Mesenchymal stem cell (in vitro differentiated cells and primary cell): ENCODE results near the gene ATP12A.

Source experiments
- DNase-seq: peaks from one replicate; pipeline ENCODE4 v3.0.0-alpha.2; 2013
- H2AFZ ChIP-seq: one replicate; pipeline ENCODE4 v1.6.1; 2013; ENCODE audit warnings: low read depth, mild to moderate bottlenecking, control low read depth, inconsistent platforms, low read length, moderate library complexity
- H2AK5ac ChIP-seq: 2 replicates; pipeline ENCODE4 v1.6.1; 2013; ENCODE audit warnings: low read length, moderate library complexity, mild to moderate bottlenecking, inconsistent platforms; ENCODE audit not compliant: severe bottlenecking
- H2BK120ac ChIP-seq: one replicate; pipeline ENCODE4 v1.6.1; 2013; ENCODE audit warnings: low read depth, mild to moderate bottlenecking, inconsistent platforms, low read length, moderate library complexity
- H2BK12ac ChIP-seq, 2 experiments: one replicate each; pipeline ENCODE4 v1.6.1; 2013; ENCODE audit warnings: inconsistent platforms in 2 of 2, low read length in 2 of 2, mild to moderate bottlenecking in 2 of 2, moderate library complexity in 2 of 2, control low read depth in 1 of 2
- H2BK15ac ChIP-seq: one replicate; pipeline ENCODE4 v1.6.1; 2013; ENCODE audit warnings: mild to moderate bottlenecking, low read depth, inconsistent platforms; ENCODE audit not compliant: poor library complexity, severe bottlenecking
- H2BK5ac ChIP-seq: 2 replicates; pipeline ENCODE4 v1.6.1; 2013; ENCODE audit warnings: low read depth, mild to moderate bottlenecking, low read length, control low read depth, inconsistent platforms; ENCODE audit not compliant: poor library complexity, severe bottlenecking
- H3K14ac ChIP-seq, 2 experiments: one replicate each; pipeline ENCODE4 v1.6.1; 2013; ENCODE audit warnings: inconsistent platforms in 2 of 2, low read length in 2 of 2, control low read depth in 1 of 2, mild to moderate bottlenecking in 1 of 2, moderate library complexity in 1 of 2
- H3K18ac ChIP-seq, 2 experiments: one replicate each; pipeline ENCODE4 v1.6.1; 2013; ENCODE audit warnings: inconsistent platforms in 2 of 2, low read length in 2 of 2, control low read depth in 1 of 2, low read depth in 1 of 2, mild to moderate bottlenecking in 1 of 2
- H3K23ac ChIP-seq, 2 experiments: one replicate each; pipeline ENCODE4 v1.6.1; 2013; ENCODE audit warnings: inconsistent platforms in 2 of 2, low read length in 2 of 2, mild to moderate bottlenecking in 2 of 2, moderate library complexity in 2 of 2, control low read depth in 1 of 2
- H3K27ac ChIP-seq: 2 replicates; pipeline ENCODE4 v1.5.1; 2013; ENCODE audit warnings: mild to moderate bottlenecking, moderate library complexity, low read length, control low read depth, inconsistent platforms; ENCODE audit not compliant: poor library complexity, severe bottlenecking
- H3K27me3 ChIP-seq, 2 experiments: 2 replicates each; pipeline versions ENCODE4 v1.6.1 to v1.7.0; 2013; ENCODE audit warnings: low read length in 2 of 2, mild to moderate bottlenecking in 2 of 2, moderate library complexity in 2 of 2, control low read depth in 1 of 2, inconsistent platforms in 1 of 2; ENCODE audit not compliant: control insufficient read depth in 1 of 2, insufficient read depth in 1 of 2
- H3K36me3 ChIP-seq, 2 experiments: 2 replicates each; pipeline versions ENCODE4 v1.6.1 to v1.7.0; 2013; ENCODE audit warnings: low read length in 2 of 2, control low read depth in 1 of 2, inconsistent platforms in 1 of 2, low read depth in 1 of 2, mild to moderate bottlenecking in 1 of 2; ENCODE audit not compliant: insufficient read depth in 2 of 2, control insufficient read depth in 1 of 2
- H3K4ac ChIP-seq, 2 experiments: one replicate each; pipeline ENCODE4 v1.6.1; 2013; ENCODE audit warnings: inconsistent platforms in 2 of 2, low read length in 2 of 2, mild to moderate bottlenecking in 2 of 2, moderate library complexity in 2 of 2, control low read depth in 1 of 2, low read depth in 1 of 2
- H3K4me1 ChIP-seq: 2 replicates; pipeline ENCODE4 v1.6.1; 2013; ENCODE audit warnings: low read depth, low read length, control low read depth; ENCODE audit not compliant: control insufficient read depth, insufficient read depth
- H3K4me2 ChIP-seq: 2 replicates; pipeline ENCODE4 v1.6.1; 2013; ENCODE audit warnings: low read length, mild to moderate bottlenecking, inconsistent platforms; ENCODE audit not compliant: poor library complexity, severe bottlenecking
- H3K4me3 ChIP-seq, 2 experiments: 2 replicates each; pipeline versions ENCODE4 v1.5.1 to v1.7.0; 2013; ENCODE audit warnings: low read length in 2 of 2, mild to moderate bottlenecking in 2 of 2, control low read depth in 1 of 2, low read depth in 1 of 2; ENCODE audit not compliant: insufficient read depth in 1 of 2
- H3K79me1 ChIP-seq: replicated peaks from 2 replicates; pipeline ENCODE4 v1.6.1; 2013; ENCODE audit warnings: mild to moderate bottlenecking, control low read depth, low read length, inconsistent platforms; ENCODE audit not compliant: poor library complexity, severe bottlenecking
- H3K9ac ChIP-seq: 2 replicates; pipeline ENCODE4 v1.7.0; 2013; ENCODE audit warnings: mild to moderate bottlenecking, low read length, moderate library complexity
- H3K9me3 ChIP-seq: 2 replicates; pipeline ENCODE4 v1.7.0; 2013; ENCODE audit warnings: mild to moderate bottlenecking, low read length; ENCODE audit not compliant: control insufficient read depth
- H4K8ac ChIP-seq: one replicate; pipeline ENCODE4 v1.6.1; 2013; ENCODE audit warnings: inconsistent platforms, mild to moderate bottlenecking, low read length, moderate library complexity
- H4K91ac ChIP-seq: one replicate; pipeline ENCODE4 v1.6.1; 2013; ENCODE audit warnings: mild to moderate bottlenecking, low read length, inconsistent platforms
- WGBS: methylation state at CpG from one replicate; pipeline ENCODE4 v1.1.7; 2013; ENCODE audit warnings: mixed read lengths; 5-methylcytosine and 5-hydroxymethylcytosine counted together

Gene ATP12A

DNA sequence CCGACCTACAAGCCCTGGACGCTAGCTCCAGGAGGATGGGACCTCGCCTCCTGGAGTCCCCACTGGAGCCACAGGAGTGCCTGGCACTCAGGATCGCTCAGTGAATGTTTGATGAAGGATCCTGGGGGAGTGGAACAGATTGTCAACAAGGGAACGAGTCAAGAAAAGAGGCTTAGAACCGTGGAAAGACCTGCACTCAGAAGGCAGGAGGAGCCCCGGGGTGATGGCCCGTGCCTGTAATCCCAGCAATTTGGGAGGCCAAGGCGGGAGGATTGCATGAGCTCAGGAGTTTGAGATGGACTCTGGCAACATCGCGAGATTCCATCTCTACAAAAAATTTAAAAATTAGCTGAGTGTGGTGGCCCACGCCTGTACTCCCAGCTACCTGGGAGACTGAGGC is 38.9 kb downstream of the ATP12A start:
- Histone ChIP-seq H3K18ac (no peak overlapping the region), H3K27me3 (peaks cover 7 to 34% of the 10 kb centered on the region in 2 experiments), H3K27ac (no peak overlapping the region), H2AFZ (no peak overlapping the region), H4K91ac (no peak overlapping the region), H4K8ac (no peak overlapping the region), H2BK12ac (no peak overlapping the region), H2BK120ac (no peak overlapping the region), H3K4ac (no peak overlapping the region), H2AK5ac (no peak overlapping the region), H3K79me1 (no peaks in the 10 kb centered on the region), H2BK5ac (no peak overlapping the region), H3K9me3 (no peaks in the 10 kb centered on the region), H2BK15ac (no peak overlapping the region), H3K14ac (no peak overlapping the region), H3K4me3 (no peak overlapping the region), H3K23ac (no peak overlapping the region), H3K9ac (no peak overlapping the region), H3K4me2 (no peak overlapping the region), H3K36me3 (no peaks in the 10 kb centered on the region), H3K4me1 (no peaks in the 10 kb centered on the region)
- DNase-seq, result no peak
- 90% methylated on average over 12 of the region's 12 CpGs for WGBS

DNA sequence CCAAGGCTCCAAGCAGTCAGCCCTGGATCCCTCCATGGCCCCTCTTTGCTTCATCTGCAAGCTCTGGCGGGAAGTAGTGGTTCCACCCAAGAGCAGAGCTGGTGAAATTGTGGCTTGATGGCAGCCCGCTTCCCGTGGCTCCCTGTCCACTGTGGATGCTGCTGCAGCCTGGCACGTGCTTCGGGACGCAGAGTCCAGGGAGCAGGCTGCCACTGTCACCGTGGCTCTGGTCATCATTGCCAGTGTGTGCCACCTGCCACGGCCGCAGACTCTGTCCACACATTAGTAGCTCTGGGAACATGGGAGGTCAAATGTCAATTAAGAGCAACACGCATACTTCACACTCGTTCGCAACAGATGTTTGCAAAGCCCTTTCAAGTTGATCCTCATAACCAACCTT is 43.0 kb downstream of the ATP12A start:
- H3K9ac ChIP-seq, result no peak overlapping the region
- H4K8ac ChIP-seq, result no peak overlapping the region
- no peak overlapping the region for H2BK12ac ChIP-seq
- no peak overlapping the region for H2BK5ac ChIP-seq
- H3K79me1 ChIP-seq, result no peaks in the 10 kb centered on the region
- no peak overlapping the region for H2AK5ac ChIP-seq
- H2AFZ ChIP-seq, result no peak overlapping the region
- H3K9me3 ChIP-seq, result no peaks in the 10 kb centered on the region
- H3K4me1 ChIP-seq, result no peaks in the 10 kb centered on the region
- DNase-seq, result no peak
- H3K36me3 ChIP-seq, result no peaks in the 10 kb centered on the region
- no peak overlapping the region for H3K18ac ChIP-seq
- no peak overlapping the region for H4K91ac ChIP-seq
- no peak overlapping the region for H2BK120ac ChIP-seq
- no peak overlapping the region for H3K4me3 ChIP-seq
- H2BK15ac ChIP-seq, result no peak overlapping the region
- WGBS, result 84% methylated on average over 12 of the region's 12 CpGs
- no peak overlapping the region for H3K4me2 ChIP-seq
- H3K27ac ChIP-seq, result no peak overlapping the region
- H3K27me3 ChIP-seq, result peaks cover 12 to 49% of the 10 kb centered on the region in 2 experiments
- H3K14ac ChIP-seq, result no peak overlapping the region
- H3K4ac ChIP-seq, result no peak overlapping the region
- no peak overlapping the region for H3K23ac ChIP-seq

DNA sequence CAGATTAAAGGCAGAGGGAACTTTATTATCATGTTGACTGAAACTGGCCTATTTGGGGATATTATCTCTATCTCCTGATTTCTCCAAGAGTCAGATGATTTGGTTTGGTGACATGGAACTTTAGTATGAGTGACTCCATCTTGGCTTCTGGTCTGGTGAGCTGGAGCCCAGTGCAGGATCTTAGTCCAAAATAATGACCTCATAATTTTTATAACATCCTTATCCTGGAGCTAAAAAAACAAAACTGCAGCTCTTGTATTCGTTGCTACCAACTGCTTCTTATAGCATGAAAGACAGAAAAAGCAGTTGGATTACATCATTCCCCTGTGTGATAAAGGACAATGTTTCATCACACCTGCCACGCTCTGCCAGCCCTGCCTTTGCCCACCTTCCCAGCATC is 44.5 kb downstream of the ATP12A start:
- Histone ChIP-seq H3K9me3 (no peaks in the 10 kb centered on the region), H3K79me1 (no peaks in the 10 kb centered on the region), H2AFZ (no peak overlapping the region), H2BK120ac (no peak overlapping the region), H2BK12ac (no peak overlapping the region), H3K4ac (no peak overlapping the region), H2BK5ac (no peak overlapping the region), H3K4me2 (no peak overlapping the region), H3K18ac (no peak overlapping the region), H3K36me3 (no peaks in the 10 kb centered on the region), H2AK5ac (no peak overlapping the region), H3K27me3 (peaks cover 12 to 45% of the 10 kb centered on the region in 2 experiments), H4K91ac (no peak overlapping the region), H3K27ac (no peak overlapping the region), H3K4me1 (no peaks in the 10 kb centered on the region), H2BK15ac (no peak overlapping the region), H4K8ac (no peak overlapping the region), H3K4me3 (no peak overlapping the region), H3K14ac (no peak overlapping the region), H3K23ac (no peak overlapping the region), H3K9ac (no peak overlapping the region)
- 69% methylated on average over 2 of the region's 2 CpGs for WGBS
- no peak for DNase-seq

DNA sequence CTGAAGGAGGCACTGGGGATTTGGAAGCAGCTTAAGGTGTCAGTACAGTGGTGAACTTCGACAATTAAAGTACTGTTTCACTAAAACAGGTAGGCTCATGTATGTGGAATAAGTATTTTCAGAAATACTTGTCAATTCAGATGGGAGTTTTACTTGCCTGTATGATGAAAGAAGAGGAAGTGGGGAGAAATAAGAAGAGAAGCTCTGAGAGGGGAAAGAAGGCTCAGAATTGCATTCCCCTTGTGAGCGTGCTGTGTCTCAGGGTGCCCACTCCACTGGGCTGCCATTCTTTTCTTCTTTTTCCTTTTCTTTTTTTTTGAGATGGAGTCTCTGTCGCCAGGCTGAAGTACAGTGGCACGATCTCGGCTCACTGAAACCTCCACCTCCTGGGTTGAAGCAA is 45.2 kb downstream of the ATP12A start:
- H3K4ac ChIP-seq, result no peak overlapping the region
- H3K4me1 ChIP-seq, result no peaks in the 10 kb centered on the region
- H3K27ac ChIP-seq, result no peak overlapping the region
- H2BK5ac ChIP-seq, result no peak overlapping the region
- no peak overlapping the region for H3K4me2 ChIP-seq
- H2AK5ac ChIP-seq, result no peak overlapping the region
- no peak overlapping the region for H3K4me3 ChIP-seq
- H3K27me3 ChIP-seq, result peaks cover 12 to 39% of the 10 kb centered on the region in 2 experiments
- no peak overlapping the region for H3K23ac ChIP-seq
- H3K9ac ChIP-seq, result no peak overlapping the region
- no peaks in the 10 kb centered on the region for H3K9me3 ChIP-seq
- no peak overlapping the region for H2AFZ ChIP-seq
- H2BK12ac ChIP-seq, result no peak overlapping the region
- no peaks in the 10 kb centered on the region for H3K36me3 ChIP-seq
- WGBS, result 88% methylated on average over 5 of the region's 5 CpGs
- H3K14ac ChIP-seq, result no peak overlapping the region
- no peak for DNase-seq
- H4K8ac ChIP-seq, result no peak overlapping the region
- H2BK15ac ChIP-seq, result no peak overlapping the region
- H3K79me1 ChIP-seq, result no peaks in the 10 kb centered on the region
- H3K18ac ChIP-seq, result no peak overlapping the region
- H4K91ac ChIP-seq, result no peak overlapping the region
- H2BK120ac ChIP-seq, result no peak overlapping the region
